NCI-H2081 (cell line): Measurements from ENCODE around the gene KMT2E.

ENCODE experiments used
- DNase-seq, 2 experiments: peaks; one replicate each; lab custom pipeline; 2025; lab: John Stamatoyannopoulos, UW

Gene KMT2E

DNA sequence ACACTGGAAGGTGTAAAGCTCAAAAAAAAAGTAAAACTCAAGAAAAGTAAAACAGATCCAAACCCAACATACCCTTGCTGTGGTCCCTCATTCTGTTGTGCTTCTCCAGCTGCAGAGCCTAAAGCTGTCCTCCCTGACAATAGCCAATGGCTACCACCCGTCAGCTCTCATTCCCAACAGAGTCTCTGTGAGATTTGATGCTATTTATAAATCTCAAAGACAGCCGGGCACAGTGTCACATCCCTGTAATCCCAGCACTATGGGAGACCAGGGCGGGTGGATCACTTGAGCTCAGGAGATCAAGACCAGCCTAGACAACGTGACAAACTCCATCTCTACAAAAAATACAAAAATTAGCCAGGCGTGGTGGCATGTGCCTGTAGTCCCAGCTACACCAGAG, 116.0 kb downstream of the KMT2E start:
- no peak for DNase-seq

DNA sequence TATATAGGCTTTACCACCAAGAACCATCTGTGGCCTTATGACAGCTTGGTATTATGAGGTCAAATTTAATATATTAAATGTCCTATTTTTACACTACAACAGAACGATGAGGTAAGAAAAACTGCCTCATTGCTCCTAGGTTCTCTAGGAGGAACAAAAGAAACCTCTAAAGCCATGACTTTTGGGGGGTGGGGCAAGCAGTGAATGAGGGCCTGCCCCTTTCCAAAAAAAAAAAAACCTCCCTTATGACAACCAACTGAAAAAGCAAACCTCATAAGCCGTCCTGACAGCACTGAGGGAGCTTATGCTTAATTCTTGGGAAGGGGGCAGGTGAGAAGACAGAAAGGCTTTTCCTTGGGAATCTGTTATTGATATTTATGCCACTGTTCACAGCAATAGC, 116.6 kb downstream of the KMT2E start:
- no peak for DNase-seq

DNA sequence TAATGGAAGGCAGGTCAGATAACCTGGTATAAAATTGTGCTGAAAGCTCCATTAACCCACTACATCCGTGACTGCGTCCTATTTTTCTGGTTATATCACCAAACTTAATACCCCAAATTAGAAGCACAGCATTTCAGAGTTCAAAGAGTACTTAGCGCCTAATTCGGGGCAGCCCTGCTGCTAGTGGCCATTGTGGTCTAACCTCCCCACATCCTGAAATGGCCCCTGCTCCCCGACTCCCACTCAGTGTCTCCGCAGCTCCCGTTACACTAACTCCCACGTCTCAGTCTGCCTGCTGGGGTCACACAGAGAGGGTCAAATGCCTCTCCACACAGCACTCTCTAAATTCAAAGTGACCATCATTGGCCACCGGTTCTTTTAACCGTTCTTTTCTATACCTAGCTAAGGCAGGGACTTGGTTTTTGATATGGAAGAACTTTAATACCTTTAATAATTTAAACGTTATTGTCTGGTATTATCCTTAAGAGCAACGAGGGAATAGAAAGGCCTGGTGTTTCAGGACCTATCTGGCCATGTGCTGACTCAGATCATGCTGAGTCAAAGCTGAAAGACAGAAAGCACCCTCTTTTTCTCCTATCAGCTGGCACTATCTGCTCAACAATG, 117.1 kb downstream of the KMT2E start:
- no peak for DNase-seq

DNA sequence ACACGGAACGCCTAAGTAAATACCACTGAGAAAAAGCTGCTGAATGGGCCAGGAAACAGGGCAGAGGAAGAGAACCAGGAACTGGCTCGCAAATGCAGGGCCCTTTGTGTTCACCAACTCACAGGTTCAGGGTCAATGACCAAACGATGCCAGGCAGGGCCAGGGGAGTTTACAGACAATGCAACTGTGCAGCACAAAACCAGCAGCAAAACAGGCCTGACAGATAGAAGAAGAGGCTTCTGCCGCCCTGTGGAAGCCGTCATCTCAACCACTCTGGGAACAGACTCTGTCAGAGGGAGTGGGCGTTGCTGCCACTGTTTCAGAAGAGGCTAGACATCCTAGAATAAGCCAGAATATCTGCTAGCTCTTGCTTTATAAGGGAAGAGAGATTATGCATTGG, 117.9 kb downstream of the KMT2E start:
- DNase-seq: no peak

DNA sequence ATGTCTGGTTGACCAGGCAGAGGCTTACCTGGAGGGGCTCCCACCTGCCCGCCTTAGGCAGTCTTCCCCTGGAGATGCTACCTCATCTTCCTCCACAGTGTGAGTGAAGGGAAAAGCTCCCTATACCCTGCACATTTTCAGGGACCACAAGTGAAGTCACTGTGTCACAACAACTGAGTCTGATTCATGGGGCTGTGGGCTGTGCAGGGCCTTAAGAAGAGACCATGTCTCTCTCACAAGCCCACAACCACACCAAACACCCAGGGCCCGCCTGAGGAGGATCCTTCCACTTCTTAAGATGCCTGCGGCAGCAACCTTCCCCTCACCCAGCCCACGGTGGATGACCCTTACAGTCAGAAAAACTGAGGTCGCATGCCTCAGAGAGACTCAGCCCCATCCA, 118.3 kb downstream of the KMT2E start:
- no peak for DNase-seq

DNA sequence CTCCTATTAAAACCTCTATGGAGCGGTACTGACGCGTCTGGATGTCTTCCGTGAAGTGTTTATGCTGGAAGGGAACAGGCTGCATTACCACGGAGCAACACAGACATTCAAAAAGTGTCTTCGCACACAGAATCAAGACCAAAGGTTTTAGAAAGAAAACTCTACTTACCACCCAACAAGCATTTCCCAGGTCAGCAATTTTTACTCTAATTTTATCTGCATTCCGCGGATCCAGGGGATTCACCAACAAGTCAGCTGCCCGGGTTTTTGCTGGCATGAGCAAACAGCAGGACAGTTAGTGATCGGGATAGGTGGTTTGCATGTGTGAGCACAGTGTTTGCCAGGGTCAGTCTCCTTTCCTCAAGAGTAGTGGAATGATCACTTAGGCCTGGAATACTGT, 118.8 kb downstream of the KMT2E start:
- DNase-seq: no peak

DNA sequence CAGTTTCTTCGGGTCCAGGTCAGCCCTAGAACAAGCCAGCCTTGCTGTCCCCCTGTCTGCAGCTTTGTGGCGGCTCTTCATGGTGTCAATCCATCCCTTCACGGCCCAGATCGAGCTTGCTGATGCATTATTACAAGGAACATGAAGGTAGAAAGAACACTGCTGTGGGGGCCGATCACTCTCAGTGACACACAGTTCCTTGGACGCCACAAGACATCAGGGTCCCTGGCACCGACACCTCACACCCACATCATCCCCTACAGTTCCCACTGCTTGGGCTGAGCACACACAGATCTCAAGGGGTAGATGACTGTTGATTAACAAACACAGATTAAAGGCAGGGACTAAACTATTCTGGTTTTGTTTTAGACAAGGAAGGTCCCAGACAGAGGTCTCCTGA, 119.4 kb downstream of the KMT2E start:
- DNase-seq: no peak

DNA sequence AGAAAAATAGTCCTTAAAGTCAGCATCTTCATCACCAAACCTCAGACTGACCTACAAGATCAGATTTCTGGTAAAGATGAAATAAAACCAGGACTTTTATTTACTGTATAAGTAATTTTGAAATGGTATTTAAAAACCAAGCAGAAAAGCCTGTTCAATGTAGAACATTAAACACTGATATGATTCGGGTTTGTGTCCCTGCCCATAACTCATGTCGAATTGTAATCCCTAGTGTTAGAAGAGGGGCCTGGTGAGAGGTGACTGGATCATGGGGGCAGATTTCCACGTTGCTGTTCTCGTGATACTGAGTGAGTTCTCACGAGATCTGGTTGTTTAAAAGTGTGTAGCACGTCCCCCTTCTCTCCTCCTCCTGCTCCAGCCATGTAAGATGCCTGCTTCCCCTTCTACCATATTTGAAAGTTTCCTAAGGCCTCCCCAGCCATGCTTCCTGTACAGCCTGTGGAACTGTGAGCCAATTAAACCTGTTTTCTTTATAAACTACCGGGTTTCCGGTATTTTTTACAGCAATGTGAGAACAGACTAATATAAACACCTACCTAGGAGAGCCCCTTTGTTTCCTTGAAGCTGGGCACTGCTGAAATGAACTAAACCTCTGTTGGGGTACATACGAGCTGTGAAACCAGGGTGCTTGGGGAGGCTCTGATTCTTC, 120.1 kb downstream of the KMT2E start:
- no peak for DNase-seq

DNA sequence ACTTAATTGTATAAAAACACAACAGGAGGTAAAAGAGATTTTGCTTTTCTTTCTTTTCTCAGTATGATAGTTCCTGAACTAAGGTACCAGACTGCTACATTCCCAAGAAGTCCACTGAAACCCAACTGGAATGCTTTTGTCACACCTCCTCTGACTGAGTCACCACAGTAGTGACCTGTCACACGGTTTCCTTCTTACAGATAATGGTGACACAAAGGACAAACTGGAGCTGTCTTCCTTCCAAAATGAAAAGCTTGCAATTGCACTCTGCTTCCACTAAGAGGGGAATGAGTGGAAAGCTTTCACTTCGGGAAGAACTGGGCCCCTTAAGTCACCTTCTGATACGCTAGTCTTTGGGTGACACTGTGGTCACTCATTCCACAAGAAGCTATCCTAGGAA, 122.2 kb downstream of the KMT2E start:
- DNase-seq: no peak

DNA sequence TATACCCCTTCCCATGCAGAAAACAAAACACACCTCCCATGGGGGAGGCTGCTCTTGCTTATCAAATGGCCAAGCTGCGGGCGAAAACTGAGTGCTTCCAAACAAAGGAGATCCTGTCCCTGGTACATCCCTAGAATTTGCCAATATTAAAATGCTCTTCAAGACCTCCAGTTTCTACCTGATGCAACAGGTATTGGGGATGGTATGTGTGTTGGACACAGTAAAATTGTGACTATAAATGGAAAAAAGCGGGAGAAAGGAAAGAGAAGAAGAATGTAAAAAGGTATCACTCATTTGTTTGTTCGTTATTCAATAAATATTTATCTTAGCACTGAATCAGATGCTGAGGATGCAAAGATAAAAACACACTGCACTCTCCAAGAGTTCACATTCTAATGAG, 123.9 kb downstream of the KMT2E start:
- DNase-seq: no peak

DNA sequence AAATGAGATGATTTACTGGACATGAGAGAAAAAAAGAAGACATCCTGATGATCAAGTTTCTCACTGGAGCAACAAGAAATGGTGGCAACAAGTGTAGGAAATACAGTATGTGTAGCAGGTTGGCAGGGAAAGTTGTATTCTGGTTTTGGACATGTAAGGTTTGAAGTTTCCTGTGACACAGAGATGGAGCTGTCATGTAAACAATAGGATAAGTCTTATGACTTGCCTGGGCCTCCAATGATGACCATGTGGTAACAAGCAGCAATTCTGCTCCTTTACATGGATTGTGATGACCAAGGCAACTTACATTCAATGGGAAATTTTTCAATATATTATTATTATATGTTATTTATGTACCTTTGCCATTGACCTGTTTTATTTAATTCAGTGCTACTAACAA, 125.4 kb downstream of the KMT2E start:
- DNase-seq: no peak

DNA sequence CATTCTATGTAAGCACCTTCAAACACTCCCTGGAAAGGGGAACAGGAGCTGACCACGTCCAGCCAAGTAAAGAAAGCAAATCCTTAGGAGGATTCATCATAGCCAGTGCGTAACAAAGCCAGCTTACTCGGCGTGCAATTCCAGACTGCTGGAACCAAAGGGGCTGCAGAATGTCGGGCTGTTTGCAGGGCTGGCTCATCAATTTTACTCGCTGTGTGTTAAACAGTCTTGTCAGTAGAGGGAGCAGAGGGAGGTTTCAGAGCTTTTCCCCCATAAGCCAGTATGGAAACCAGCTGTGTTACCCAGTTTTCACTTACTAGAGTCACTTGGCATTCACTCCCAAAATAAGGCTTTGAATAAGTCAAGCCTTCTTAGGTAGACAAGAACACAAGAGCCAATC, 127.1 kb downstream of the KMT2E start:
- DNase-seq: peak in 1 of 2 experiments; percentile 39

DNA sequence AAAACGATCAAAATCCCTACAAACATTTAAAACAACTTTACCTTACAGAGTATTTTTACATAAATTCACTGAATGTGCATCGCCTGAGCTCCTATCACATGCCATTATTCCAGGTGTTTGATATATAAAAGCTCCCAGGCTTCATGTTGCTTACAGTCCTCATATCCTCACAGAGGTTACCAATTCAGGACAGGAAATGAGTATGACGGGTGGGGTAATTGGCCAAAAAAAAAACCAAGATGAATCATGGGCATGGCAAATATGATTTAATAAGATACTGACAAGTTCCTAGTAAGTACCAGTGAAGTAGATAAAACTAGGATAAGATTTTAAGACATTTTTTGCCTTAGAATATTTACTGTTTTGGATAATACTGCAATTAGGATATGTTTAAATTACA, 135.8 kb downstream of the KMT2E start:
- no peak for DNase-seq

DNA sequence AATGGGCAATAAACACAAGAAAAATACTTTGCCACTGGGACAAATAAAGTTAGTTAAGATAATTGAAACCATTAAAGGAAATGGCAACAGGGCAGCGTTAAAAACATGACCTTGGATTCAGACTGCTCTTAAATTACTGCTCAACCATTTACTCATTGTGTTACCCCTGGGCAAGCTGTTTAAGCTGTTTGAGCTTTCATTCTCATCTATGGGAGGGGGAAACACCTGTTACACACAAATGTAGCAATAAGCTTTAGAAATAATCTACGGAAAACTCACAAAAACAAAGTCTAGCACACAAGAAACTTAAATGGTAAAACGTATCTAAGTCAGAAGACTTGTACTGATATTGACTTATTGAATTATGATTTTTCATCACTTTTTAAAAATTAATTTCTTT, 137.1 kb downstream of the KMT2E start:
- DNase-seq: no peak

DNA sequence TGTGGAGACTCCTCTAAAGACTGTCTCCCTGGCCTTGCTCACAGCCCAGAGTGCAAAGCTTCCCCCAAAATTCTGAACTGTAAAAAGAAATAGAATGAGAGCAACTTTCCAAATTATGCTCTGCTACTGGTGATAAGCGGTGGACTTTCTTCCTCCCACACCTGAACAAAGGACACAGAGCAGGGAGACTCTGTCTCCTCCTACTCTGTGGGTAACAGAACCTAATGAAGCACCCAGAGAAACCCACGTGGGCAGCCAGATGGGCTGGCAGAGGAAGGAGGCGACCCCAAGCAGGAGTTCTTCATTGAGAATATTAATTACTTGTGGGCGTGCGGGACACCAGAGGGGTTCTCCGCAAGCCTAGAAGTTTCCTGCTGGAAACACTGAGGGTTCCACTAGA, 139.5 kb downstream of the KMT2E start:
- DNase-seq: no peak

DNA sequence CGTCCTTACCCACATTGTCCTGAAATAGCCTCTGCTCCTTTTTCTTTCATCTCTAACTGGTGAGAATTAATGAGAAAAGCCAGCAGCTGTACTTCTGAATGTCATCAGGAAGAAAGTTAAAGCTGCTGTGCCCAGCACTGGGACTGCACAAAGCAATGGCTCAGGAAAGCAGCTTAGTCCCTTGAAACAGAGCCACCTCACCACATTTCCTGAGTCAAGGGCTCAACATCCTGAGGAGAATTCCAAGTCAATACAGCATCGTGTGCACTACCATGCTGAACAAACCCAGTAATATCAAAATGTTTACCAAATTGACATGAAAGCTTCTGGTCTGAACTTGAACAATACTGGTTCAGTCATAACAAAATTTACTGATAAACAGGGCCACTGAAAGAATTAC, 140.1 kb downstream of the KMT2E start:
- DNase-seq: no peak

DNA sequence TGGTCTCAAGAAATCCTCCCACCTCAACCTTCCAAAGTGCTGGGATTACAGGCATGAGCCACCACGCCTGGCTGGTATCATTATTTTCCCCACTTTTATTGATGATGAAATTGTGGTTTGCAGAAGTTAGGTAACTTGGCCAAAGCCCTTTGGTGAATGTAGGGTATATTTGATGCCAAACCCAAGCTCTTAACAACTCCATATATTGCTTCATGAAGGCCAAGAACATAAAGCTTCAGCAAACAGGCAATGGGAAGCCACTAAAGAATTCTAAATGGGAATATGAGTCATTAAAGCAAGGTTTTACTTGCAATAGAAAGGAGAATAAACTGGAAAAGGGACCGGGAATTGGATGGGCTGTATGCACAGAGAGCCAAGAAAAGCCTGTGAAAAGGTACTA, 142.7 kb downstream of the KMT2E start:
- no peak for DNase-seq

DNA sequence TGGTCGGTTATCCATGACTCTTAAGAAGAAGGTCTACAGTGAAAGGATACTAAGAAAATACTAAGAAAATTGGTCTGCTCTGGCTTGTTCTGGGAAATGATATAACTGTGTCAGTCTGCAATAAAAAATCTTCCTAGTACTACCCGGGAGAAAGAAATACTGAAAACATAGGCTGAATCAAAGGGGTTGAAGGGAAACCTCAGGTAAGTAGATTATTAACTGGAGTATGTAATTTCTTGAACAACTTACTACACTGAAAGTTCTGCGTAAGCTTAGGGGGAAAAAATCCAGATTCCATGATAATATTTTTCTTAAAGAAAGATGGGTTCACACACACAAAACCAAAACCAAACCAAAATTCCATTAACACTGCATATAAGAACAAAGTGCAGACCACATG, 143.3 kb downstream of the KMT2E start:
- no peak for DNase-seq

DNA sequence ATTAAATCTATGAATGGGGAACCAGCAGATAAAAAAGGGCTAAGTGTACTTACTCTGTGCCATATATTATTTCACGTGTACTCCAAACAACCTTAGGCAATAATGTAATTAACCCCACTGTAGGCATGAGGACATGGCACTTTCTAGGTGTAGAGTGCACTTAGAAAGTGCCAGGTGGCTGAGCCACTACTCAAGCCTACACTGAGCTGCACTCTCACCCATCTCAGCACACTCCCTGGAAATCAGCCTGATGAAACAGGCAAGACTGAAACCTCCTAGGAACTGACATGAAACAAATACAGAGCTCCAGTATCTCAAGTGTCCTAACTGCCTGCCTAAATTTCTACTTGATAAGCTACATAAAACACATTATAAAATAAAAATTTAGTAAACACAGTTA, 147.4 kb downstream of the KMT2E start:
- DNase-seq: no peak
